Astrocyte (in vitro differentiated cells and primary cell): ENCODE data around the gene DUSP16. TPM values are rescaled to one million over a fixed set of nuclear protein-coding genes. Genes with fewer than 3 reads are reported as not detected.

ENCODE experiments used
- DNase-seq: peaks from one replicate; pipeline ENCODE4 v3.0.0-alpha.2; 2010; ENCODE audit warnings: low read depth
- FAIRE-seq: peaks from 2 replicates; lab custom pipeline; 2011; peaks lifted over from hg19 to GRCh38; lab: Jason Lieb, UNC
- H2AFZ ChIP-seq: 2 replicates; pipeline ENCODE4 v1.6.0; 2012; ENCODE audit warnings: low read depth, low read length, inconsistent platforms
- H3K27ac ChIP-seq: 2 replicates; pipeline ENCODE4 v1.5.1; 2011; ENCODE audit warnings: low read depth, low read length, inconsistent platforms
- H3K27me3 ChIP-seq: 2 replicates; pipeline ENCODE4 v1.6.0; 2011; ENCODE audit warnings: low read length, inconsistent platforms; ENCODE audit not compliant: insufficient read depth
- H3K36me3 ChIP-seq: 2 replicates; pipeline ENCODE4 v1.5.1; 2011; ENCODE audit warnings: low read length, inconsistent platforms; ENCODE audit not compliant: insufficient read depth
- H3K4me1 ChIP-seq: 2 replicates; pipeline ENCODE4 v1.5.1; 2011; ENCODE audit warnings: low read length, inconsistent platforms; ENCODE audit not compliant: insufficient read depth
- H3K4me2 ChIP-seq: 2 replicates; pipeline ENCODE4 v1.6.0; 2012; ENCODE audit warnings: low read length, inconsistent platforms
- H3K4me3 ChIP-seq: 2 replicates; pipeline ENCODE4 v1.5.1; 2011; ENCODE audit warnings: low read depth, mild to moderate bottlenecking, low read length, inconsistent platforms; ENCODE audit not compliant: insufficient read depth
- H3K79me2 ChIP-seq: 2 replicates; pipeline ENCODE4 v1.6.0; 2012; ENCODE audit warnings: mild to moderate bottlenecking, low read length, inconsistent platforms; ENCODE audit not compliant: insufficient read depth
- H3K9ac ChIP-seq: 2 replicates; pipeline ENCODE4 v1.6.0; 2012; ENCODE audit warnings: mild to moderate bottlenecking, low read length, inconsistent platforms
- H3K9me3 ChIP-seq: 2 replicates; pipeline ENCODE4 v1.5.1; 2012; ENCODE audit warnings: low read depth, mild to moderate bottlenecking, low read length, inconsistent platforms; ENCODE audit not compliant: insufficient read depth
- H4K20me1 ChIP-seq: 2 replicates; pipeline ENCODE4 v1.6.0; 2012; ENCODE audit warnings: low read length, inconsistent platforms; ENCODE audit not compliant: insufficient read depth
- H3K27ac Mint-ChIP-seq: one replicate; pipeline ENCODE4 v1.8.0; 2021; ENCODE audit warnings: mild to moderate bottlenecking, mixed read lengths; ENCODE audit not compliant: unreplicated experiment
- H3K27me3 Mint-ChIP-seq: one replicate; pipeline ENCODE4 v1.8.0; 2021; ENCODE audit warnings: low read depth, mixed read lengths; ENCODE audit not compliant: unreplicated experiment
- H3K36me3 Mint-ChIP-seq: one replicate; pipeline ENCODE4 v1.8.0; 2021; ENCODE audit warnings: low read depth, mixed read lengths; ENCODE audit not compliant: unreplicated experiment
- H3K4me1 Mint-ChIP-seq: one replicate; pipeline ENCODE4 v1.8.0; 2021; ENCODE audit warnings: low read depth, mixed read lengths; ENCODE audit not compliant: unreplicated experiment
- H3K4me3 Mint-ChIP-seq: one replicate; pipeline ENCODE4 v1.8.0; 2021; ENCODE audit warnings: mild to moderate bottlenecking, moderate library complexity, mixed read lengths; ENCODE audit not compliant: unreplicated experiment
- H3K9me3 Mint-ChIP-seq: one replicate; pipeline ENCODE4 v1.8.0; 2021; ENCODE audit warnings: mild to moderate bottlenecking, mixed read lengths; ENCODE audit not compliant: unreplicated experiment
- EZH2 ChIP-seq: IDR thresholded peaks from 2 replicates; pipeline ENCODE4 v1.6.1; 2012; ENCODE audit warnings: mild to moderate bottlenecking, low read length, inconsistent platforms; ENCODE audit not compliant: insufficient read depth
- total RNA-seq: library from RNA; stranded (reverse); gene quantifications from 2 replicates; pipeline ENCODE4 v1.2.1, GENCODE V29; 2021
- TF ChIP-seq, protein P1 (sequence below): IDR thresholded peaks from 2 replicates; pipeline ENCODE4 v1.5.1; 2011; ENCODE audit warnings: low read depth, mild to moderate bottlenecking, inconsistent platforms, low read length, moderate library complexity; ENCODE audit not compliant: insufficient read depth

DUSP16 gene
- total RNA-seq, 1 donor from 2014 or later, result 24.2 TPM

DNA sequence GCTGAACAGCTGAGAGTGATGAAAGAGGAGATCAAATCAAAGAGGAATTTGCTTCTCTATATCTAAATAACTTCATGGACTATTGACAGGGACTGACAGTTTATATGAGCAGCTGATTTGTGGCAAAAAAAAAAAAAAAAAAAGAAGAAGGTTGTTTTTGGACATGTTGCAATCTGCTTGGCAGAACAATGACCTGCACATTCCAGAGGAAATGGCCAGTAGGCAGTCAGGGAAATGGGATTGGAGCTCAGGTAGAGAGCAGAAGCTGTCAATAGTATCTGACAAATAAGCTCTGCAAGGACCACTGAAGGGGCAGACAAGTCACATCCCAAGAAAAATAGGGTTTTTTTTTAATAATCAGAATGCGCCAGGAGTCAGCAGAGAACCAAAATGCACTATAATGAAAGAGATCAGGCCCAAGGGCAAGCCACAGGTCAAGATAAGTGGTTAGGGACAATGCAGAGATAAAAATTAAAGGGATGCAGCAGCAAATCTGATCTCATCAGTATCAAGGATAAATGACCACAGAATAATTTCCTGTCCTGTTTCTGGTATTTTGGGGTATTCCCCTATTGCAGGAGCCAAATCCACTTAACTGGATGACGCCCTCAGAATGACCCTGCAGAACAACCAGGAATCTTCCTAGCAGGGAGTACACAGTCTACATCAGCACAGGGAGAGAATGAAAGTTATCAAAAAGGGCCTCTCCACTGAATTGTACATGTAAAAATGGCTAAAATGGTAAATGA, 22.6 kb upstream of the DUSP16 start:
- no peaks in the 10 kb centered on the region for H3K36me3 ChIP-seq
- H3K9me3 Mint-ChIP-seq, result peaks cover 3% of the 10 kb centered on the region
- no peak overlapping the region for H3K4me3 ChIP-seq
- H3K27me3 ChIP-seq, result no peaks in the 10 kb centered on the region
- no peak overlapping the region for H3K4me2 ChIP-seq
- H2AFZ ChIP-seq, result no peak overlapping the region
- no peak overlapping the region for H3K27ac ChIP-seq
- H3K9ac ChIP-seq, result no peak overlapping the region
- no peaks in the 10 kb centered on the region for H3K79me2 ChIP-seq
- no peak overlapping the region for H3K4me3 Mint-ChIP-seq
- TF ChIP-seq EZH2, result no peak
- TF ChIP-seq, protein P1, sequence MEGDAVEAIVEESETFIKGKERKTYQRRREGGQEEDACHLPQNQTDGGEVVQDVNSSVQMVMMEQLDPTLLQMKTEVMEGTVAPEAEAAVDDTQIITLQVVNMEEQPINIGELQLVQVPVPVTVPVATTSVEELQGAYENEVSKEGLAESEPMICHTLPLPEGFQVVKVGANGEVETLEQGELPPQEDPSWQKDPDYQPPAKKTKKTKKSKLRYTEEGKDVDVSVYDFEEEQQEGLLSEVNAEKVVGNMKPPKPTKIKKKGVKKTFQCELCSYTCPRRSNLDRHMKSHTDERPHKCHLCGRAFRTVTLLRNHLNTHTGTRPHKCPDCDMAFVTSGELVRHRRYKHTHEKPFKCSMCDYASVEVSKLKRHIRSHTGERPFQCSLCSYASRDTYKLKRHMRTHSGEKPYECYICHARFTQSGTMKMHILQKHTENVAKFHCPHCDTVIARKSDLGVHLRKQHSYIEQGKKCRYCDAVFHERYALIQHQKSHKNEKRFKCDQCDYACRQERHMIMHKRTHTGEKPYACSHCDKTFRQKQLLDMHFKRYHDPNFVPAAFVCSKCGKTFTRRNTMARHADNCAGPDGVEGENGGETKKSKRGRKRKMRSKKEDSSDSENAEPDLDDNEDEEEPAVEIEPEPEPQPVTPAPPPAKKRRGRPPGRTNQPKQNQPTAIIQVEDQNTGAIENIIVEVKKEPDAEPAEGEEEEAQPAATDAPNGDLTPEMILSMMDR, result no peak
- no peaks in the 10 kb centered on the region for H4K20me1 ChIP-seq
- H3K27me3 Mint-ChIP-seq, result peaks cover 18% of the 10 kb centered on the region
- H3K9me3 ChIP-seq, result no peaks in the 10 kb centered on the region
- H3K36me3 Mint-ChIP-seq, result no peaks in the 10 kb centered on the region
- FAIRE-seq (no peak), DNase-seq (peak; percentile 29)
- H3K4me1 ChIP-seq, result no peaks in the 10 kb centered on the region
- H3K27ac Mint-ChIP-seq, result peak overlapping the region; percentile 29
- H3K4me1 Mint-ChIP-seq, result no peaks in the 10 kb centered on the region

- Histone ChIP-seq H4K20me1 (no peaks in the 10 kb centered on the region), H3K27ac (no peak overlapping the region), H3K79me2 (no peaks in the 10 kb centered on the region), H3K9me3 (no peaks in the 10 kb centered on the region), H3K27me3 (no peaks in the 10 kb centered on the region), H3K9ac (no peak overlapping the region), H3K4me1 (no peaks in the 10 kb centered on the region), H3K4me2 (no peak overlapping the region), H3K4me3 (no peak overlapping the region), H2AFZ (no peak overlapping the region), H3K36me3 (no peaks in the 10 kb centered on the region)
- no peak for FAIRE-seq
- H3K27ac Mint-ChIP-seq, result no peak overlapping the region
- H3K9me3 Mint-ChIP-seq, result peaks cover 2% of the 10 kb centered on the region
- no peaks in the 10 kb centered on the region for H3K4me1 Mint-ChIP-seq
- H3K27me3 Mint-ChIP-seq, result peaks cover 11% of the 10 kb centered on the region
- H3K4me3 Mint-ChIP-seq, result no peak overlapping the region
- DNase-seq, result no peak
- TF ChIP-seq, protein P1, result no peak
- no peak for TF ChIP-seq EZH2
- H3K36me3 Mint-ChIP-seq, result no peaks in the 10 kb centered on the region
Measured at GRCh38 chr12:12583510-12584178, 21.0 kb upstream of the DUSP16 start.
